ENCODE data around the gene STX5. TPM values are rescaled to one million over a fixed set of nuclear protein-coding genes. Genes with fewer than 3 reads are reported as not detected.
"Not testable (repeated sequence)": the region's sequence is repeated elsewhere in the genome, so short reads cannot be mapped to it uniquely, and the experiment has no call there.

STX5 gene
- total RNA-seq, 2 donors from 2014 or later, result 15.2 to 24.7 TPM

DNA sequence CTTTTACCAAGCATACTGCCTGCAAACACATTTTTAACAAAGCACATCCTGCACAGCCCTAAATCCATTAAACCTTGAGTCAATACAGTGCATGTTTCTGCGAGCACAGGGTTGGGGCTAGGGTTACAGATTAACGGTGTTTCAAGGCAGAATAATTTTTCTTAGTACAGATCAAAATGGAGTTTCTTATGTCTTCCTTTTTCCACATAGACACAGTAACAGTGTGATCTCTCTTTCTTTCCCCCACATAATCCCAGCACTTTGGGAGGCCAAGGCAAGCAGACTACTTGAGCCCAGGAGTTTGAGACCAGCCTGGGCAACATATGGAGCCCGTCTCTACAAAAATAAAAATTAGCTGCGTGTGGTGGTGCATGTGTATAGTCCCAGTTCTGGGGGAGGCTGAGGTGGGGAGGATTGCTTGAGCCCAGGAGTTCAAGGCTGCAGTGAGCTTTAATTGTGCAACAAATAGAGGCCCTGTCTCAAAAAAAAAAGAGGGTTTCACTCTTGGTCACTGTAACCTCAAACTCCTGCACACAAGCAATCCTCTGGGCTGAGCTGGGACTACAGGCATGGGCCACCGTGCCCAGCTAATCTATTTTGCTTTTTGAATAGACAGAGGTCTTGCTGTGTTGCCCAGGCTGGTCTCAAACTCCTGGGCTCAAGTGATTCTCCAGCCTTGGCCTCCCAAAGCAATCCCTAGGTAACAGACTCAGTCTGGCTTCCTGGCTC lies 29.1 kb upstream of the STX5 start:
- Histone ChIP-seq H3K9me3 (no peaks in the 10 kb centered on the region), H3K27me3 (no peaks in the 10 kb centered on the region), H3K27ac (peak overlapping the region in 1 of 2 donors; percentile 30), H3K4me1 (peaks cover 0 to 10% of the 10 kb centered on the region in 2 donors), H3K36me3 (no peaks in the 10 kb centered on the region), H3K4me3 (no peak overlapping the region)
- TF ChIP-seq, protein P1, sequence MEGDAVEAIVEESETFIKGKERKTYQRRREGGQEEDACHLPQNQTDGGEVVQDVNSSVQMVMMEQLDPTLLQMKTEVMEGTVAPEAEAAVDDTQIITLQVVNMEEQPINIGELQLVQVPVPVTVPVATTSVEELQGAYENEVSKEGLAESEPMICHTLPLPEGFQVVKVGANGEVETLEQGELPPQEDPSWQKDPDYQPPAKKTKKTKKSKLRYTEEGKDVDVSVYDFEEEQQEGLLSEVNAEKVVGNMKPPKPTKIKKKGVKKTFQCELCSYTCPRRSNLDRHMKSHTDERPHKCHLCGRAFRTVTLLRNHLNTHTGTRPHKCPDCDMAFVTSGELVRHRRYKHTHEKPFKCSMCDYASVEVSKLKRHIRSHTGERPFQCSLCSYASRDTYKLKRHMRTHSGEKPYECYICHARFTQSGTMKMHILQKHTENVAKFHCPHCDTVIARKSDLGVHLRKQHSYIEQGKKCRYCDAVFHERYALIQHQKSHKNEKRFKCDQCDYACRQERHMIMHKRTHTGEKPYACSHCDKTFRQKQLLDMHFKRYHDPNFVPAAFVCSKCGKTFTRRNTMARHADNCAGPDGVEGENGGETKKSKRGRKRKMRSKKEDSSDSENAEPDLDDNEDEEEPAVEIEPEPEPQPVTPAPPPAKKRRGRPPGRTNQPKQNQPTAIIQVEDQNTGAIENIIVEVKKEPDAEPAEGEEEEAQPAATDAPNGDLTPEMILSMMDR (IDR thresholded peaks at IDR 0.05), result no peak
- no peak for DNase-seq (ENCODE audit: low spot score)

DNA sequence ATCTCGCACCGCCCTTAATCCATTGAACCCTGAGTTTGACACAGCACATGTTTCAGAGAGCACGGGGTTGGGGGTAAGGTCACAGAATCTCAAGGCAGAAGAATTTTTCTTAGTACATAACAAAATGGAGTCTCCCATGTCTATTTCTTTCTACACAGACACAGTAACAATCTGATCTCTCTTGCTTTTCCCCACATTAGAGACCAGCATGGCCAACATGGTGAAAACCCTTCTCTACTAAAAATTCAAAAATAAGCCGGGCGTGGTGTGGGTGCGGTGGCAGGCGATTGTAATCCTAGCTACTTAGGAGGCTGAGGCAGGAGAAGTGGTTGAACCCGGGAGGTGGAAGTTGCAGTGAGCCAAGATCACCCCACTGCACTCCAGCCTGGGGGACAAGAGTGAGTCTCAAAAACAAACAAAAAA lies 27.4 kb upstream of the STX5 start:
- not testable (repeated sequence) for DNase-seq (ENCODE audit: low spot score)

DNA sequence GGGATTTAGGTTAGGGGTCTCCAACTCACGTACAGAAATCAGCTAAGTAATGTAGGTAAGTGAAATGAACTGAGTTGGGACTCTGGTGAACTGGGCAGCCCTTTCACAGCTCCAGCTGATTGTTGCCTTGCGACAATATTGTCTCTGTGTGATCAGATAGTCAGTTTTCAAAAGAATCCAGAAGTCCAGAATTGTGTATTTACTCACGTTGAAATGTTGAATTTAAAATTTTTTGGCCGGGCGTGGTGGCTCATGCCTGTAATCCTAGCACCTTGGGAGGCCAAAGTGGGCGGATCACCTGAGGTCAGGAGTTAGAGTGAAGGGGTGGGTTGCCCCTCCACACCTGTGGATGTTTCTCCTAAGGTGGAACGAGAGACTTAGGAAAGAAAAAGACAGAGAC lies 26.4 kb upstream of the STX5 start:
- no peaks in the 10 kb centered on the region for H3K9me3 ChIP-seq
- H3K36me3 ChIP-seq, result peaks cover 11% of the 10 kb centered on the region
- H3K4me1 ChIP-seq, result peaks cover 0 to 29% of the 10 kb centered on the region in 2 donors
- H3K27ac ChIP-seq, result no peak overlapping the region
- no peaks in the 10 kb centered on the region for H3K27me3 ChIP-seq
- no peak overlapping the region for H3K4me3 ChIP-seq
- no peak for DNase-seq (ENCODE audit: low spot score)
- TF ChIP-seq, protein P1 (IDR thresholded peaks at IDR 0.05), result no peak

More for the DNA sequence above, 27.4 kb upstream of the STX5 start:
- H3K4me1 ChIP-seq, result peaks cover 0 to 18% of the 10 kb centered on the region in 2 donors
- H3K27ac ChIP-seq, H3K4me3 ChIP-seq, H3K27me3 ChIP-seq, H3K36me3 ChIP-seq, H3K9me3 ChIP-seq: not testable (repeated sequence)

DNA sequence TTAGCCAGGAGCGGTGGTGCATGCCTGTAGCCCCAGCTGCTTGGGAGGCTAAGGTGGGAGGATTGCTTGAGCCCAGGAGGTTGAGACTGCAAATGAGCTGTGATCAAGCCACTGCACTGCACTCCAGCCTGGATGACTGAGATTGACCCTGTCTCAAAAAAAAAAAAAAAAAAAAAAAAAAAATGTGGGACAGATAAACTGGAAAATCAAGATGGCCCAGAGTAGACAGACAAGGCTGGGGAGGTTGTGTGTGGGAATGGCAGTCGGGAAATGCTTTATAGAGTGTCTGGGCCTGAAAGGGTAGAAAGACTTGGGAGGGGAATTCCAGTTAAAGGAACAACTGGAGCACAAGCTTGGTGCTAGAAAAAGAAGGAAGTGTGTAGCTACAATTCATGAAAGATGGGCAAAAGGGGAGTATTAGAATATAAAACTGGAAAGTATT lies 25.7 kb upstream of the STX5 start:
- no peak for DNase-seq (ENCODE audit: low spot score)
- Histone ChIP-seq H3K4me3 (no peak overlapping the region), H3K27me3 (no peaks in the 10 kb centered on the region), H3K9me3 (no peaks in the 10 kb centered on the region), H3K27ac (no peak overlapping the region), H3K4me1 (peaks cover 0 to 32% of the 10 kb centered on the region in 2 donors), H3K36me3 (peaks cover 17% of the 10 kb centered on the region)
- TF ChIP-seq, protein P1 (IDR thresholded peaks at IDR 0.05), result no peak

DNA sequence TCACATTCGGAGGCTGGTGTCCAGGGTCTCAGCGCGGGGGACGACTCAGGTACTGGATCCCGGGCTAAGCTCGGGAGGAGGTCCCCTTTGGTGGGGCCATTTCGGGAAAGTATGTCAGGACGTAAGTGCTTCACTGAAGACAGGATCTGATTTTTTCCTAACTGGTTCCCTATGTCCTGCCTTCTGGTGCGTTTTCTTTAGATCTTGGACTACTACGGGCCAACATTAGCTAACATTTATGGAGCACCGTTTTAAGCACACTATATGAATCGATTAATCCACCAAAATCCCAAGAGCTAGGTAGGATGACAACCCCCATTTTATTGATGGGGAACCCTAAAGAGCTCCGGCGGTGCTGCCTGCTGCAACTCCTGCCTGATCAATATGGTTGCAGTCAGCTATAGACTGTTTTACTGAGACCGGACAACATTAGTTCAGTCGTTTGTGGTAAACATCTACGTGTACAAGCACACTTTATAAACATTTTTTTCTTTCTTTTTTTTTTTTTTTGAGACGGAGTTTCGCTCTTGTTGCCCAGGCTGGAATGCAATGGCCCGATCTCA lies 24.6 kb upstream of the STX5 start:
- Histone ChIP-seq H3K27me3 (no peaks in the 10 kb centered on the region), H3K4me1 (peaks cover 0 to 32% of the 10 kb centered on the region in 2 donors), H3K9me3 (no peaks in the 10 kb centered on the region), H3K36me3 (peaks cover 29% of the 10 kb centered on the region), H3K27ac (peak overlapping the region; percentile 65 to 70), H3K4me3 (peak overlapping the region; percentile 51 to 78)
- TF ChIP-seq, protein P1 (IDR thresholded peaks at IDR 0.05), result no peak
- no peak for DNase-seq (ENCODE audit: low spot score)

DNA sequence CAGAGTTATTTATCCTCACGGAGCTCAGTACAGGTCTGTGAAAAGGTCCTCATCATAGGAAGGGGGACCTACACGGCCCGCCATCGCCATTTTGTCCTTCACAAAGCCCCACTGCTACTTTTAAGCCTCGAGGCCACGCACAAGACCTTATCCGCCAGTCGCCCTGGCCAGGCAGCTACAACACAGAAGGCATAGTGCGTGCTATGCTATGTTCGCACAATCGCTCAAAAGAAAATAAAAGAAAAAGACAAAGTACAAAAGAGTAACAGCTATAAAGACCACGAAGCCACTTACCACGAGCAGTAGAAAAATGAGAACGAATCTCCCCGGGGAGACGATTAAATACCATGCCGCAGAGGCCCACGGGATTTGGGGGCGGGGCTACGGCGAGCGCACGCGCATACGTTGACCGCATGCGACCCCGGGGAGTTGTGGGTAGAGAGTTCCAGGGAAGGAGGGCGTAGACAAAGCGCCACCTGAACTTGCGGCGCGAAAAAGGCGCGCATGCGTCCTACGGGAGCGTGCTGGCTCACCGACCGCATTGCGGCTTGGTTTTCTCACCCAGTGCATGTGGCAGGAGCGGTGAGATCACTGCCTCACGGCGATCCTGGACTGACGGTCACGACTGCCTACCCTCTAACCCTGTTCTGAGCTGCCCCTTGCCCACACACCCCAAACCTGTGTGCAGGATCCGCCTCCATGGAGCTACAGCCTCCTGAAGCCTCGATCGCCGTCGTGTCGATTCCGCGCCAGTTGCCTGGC lies 23.9 kb upstream of the STX5 start:
- Histone ChIP-seq H3K27me3 (no peaks in the 10 kb centered on the region), H3K36me3 (peaks cover 29% of the 10 kb centered on the region), H3K27ac (peak overlapping the region; percentile 65 to 70), H3K4me1 (peaks cover 0 to 32% of the 10 kb centered on the region in 2 donors), H3K4me3 (peak overlapping the region; percentile 51 to 78), H3K9me3 (no peaks in the 10 kb centered on the region)
- DNase-seq (ENCODE audit: low spot score), result peak; percentile 96
- TF ChIP-seq, protein P1 (IDR thresholded peaks at IDR 0.05), result peak in 1 of 2 donors; percentile 19
